ENCODE measurements around the gene ZFHX3.

ZFHX3 gene

DNA sequence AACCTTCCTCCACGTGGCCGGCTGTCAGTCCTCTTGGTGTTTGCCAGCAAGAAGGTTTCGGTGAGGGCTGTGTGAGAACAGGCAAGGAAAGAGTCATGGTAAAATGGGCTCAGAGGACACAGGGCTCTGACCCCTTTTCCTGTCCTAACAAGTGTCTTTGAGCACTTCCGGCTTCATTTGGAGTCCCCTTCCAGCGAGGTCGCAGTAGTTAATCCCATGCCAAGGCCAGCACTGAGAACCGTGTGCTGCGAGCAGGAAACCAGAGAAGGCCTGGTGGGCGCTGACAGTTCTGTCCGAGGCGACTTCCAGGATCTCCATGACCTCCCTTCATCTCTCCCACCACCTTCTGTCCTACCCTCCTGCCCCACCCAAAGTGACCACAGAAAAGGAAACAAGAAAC lies 168.1 kb downstream of the ZFHX3 start:
- H3K4me1 ChIP-seq (ENCODE audit: control insufficient read depth in 1 of 2, insufficient read depth in 2 of 2, low read length in 2 of 2), result peaks cover 14 to 16% of the 10 kb centered on the region in 2 donors
- no peaks in the 10 kb centered on the region for H3K9me3 ChIP-seq (ENCODE audit: control insufficient read depth in 1 of 2, low read length in 2 of 2)
- H3K4me3 ChIP-seq (ENCODE audit: low read depth in 1 of 2, low read length in 2 of 2), result no peak overlapping the region
- H3K27me3 ChIP-seq (ENCODE audit: control insufficient read depth in 1 of 2, insufficient read depth in 2 of 2, low read length in 2 of 2), result no peaks in the 10 kb centered on the region
- H3K9ac ChIP-seq (ENCODE audit: low read depth in 1 of 2, low read length in 2 of 2), result no peak overlapping the region
- no peak overlapping the region for H3K27ac ChIP-seq (ENCODE audit: low read depth, low read length)
- no peaks in the 10 kb centered on the region for H3K36me3 ChIP-seq (ENCODE audit: control insufficient read depth in 1 of 2, insufficient read depth in 2 of 2, low read length in 2 of 2)

- Histone ChIP-seq H3K27ac (ENCODE audit: low read depth, low read length) (no peak overlapping the region), H3K27me3 (ENCODE audit: control insufficient read depth in 1 of 2, insufficient read depth in 2 of 2, low read length in 2 of 2) (no peaks in the 10 kb centered on the region), H3K4me1 (ENCODE audit: control insufficient read depth in 1 of 2, insufficient read depth in 2 of 2, low read length in 2 of 2) (peaks cover 14 to 16% of the 10 kb centered on the region in 2 donors), H3K9ac (ENCODE audit: low read depth in 1 of 2, low read length in 2 of 2) (no peak overlapping the region), H3K4me3 (ENCODE audit: low read depth in 1 of 2, low read length in 2 of 2) (no peak overlapping the region), H3K9me3 (ENCODE audit: control insufficient read depth in 1 of 2, low read length in 2 of 2) (no peaks in the 10 kb centered on the region), H3K36me3 (ENCODE audit: control insufficient read depth in 1 of 2, insufficient read depth in 2 of 2, low read length in 2 of 2) (no peaks in the 10 kb centered on the region)
Observed at GRCh38 chr16:72878301-72879269, 169.3 kb downstream of the ZFHX3 start.

GRCh38 chr16:72877374-72878028 lies 170.4 kb downstream of the ZFHX3 start:
- H3K36me3 ChIP-seq (ENCODE audit: control insufficient read depth in 1 of 2, insufficient read depth in 2 of 2, low read length in 2 of 2), result no peaks in the 10 kb centered on the region

DNA sequence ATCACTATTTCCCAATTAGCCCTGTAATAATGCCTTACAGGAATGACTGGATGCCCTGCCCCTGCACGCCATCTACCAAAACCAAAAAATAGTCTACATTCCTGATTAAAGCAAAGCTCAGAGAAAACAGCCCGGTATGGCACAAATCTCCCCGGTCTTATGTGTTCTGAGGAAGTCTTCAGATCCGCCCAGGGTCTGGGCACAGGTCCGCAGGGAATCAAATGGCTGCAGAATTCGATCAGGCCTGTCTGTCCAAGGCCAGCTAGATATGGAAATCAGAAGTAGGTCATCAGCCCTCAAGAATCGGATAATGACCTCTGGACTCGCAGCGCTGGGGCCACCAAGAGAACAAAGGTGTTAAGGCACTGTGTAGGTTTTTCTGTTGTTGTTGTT lies 171.0 kb downstream of the ZFHX3 start:
- Histone ChIP-seq H3K27me3 (ENCODE audit: control insufficient read depth in 1 of 2, insufficient read depth in 2 of 2, low read length in 2 of 2) (no peaks in the 10 kb centered on the region), H3K9ac (ENCODE audit: low read depth in 1 of 2, low read length in 2 of 2) (no peak overlapping the region), H3K4me1 (ENCODE audit: control insufficient read depth in 1 of 2, insufficient read depth in 2 of 2, low read length in 2 of 2) (peaks cover 14 to 16% of the 10 kb centered on the region in 2 donors), H3K9me3 (ENCODE audit: control insufficient read depth in 1 of 2, low read length in 2 of 2) (no peaks in the 10 kb centered on the region), H3K4me3 (ENCODE audit: low read depth in 1 of 2, low read length in 2 of 2) (no peak overlapping the region), H3K36me3 (ENCODE audit: control insufficient read depth in 1 of 2, insufficient read depth in 2 of 2, low read length in 2 of 2) (no peaks in the 10 kb centered on the region), H3K27ac (ENCODE audit: low read depth, low read length) (no peak overlapping the region)

More at GRCh38 chr16:72877374-72878028, 170.4 kb downstream of the ZFHX3 start:
- Histone ChIP-seq H3K27ac (ENCODE audit: low read depth, low read length) (no peak overlapping the region), H3K4me1 (ENCODE audit: control insufficient read depth in 1 of 2, insufficient read depth in 2 of 2, low read length in 2 of 2) (peaks cover 14 to 16% of the 10 kb centered on the region in 2 donors), H3K9me3 (ENCODE audit: control insufficient read depth in 1 of 2, low read length in 2 of 2) (no peaks in the 10 kb centered on the region), H3K27me3 (ENCODE audit: control insufficient read depth in 1 of 2, insufficient read depth in 2 of 2, low read length in 2 of 2) (no peaks in the 10 kb centered on the region), H3K9ac (ENCODE audit: low read depth in 1 of 2, low read length in 2 of 2) (no peak overlapping the region), H3K4me3 (ENCODE audit: low read depth in 1 of 2, low read length in 2 of 2) (no peak overlapping the region)

DNA sequence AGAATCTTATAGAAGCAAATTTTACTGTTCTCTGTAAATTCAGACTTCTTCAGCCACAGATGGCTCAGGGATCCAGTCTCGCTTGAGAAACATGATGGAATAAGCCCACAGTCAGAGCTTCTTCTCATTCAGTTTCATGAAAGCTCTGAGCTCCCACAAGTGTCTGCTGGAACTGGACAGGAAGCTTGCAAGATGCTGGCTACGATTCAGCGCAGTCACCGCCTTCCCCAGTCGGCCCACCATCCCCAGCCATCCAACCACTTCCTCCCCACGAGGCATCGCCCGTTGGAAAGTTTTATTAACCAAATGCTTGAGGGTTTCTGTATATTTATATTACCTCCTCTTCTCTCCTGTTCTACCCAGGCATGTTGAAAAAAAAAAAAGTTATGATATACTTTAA lies 171.7 kb downstream of the ZFHX3 start:
- H3K9me3 ChIP-seq (ENCODE audit: control insufficient read depth in 1 of 2, low read length in 2 of 2), result no peaks in the 10 kb centered on the region
- no peak overlapping the region for H3K9ac ChIP-seq (ENCODE audit: low read depth in 1 of 2, low read length in 2 of 2)
- no peaks in the 10 kb centered on the region for H3K27me3 ChIP-seq (ENCODE audit: control insufficient read depth in 1 of 2, insufficient read depth in 2 of 2, low read length in 2 of 2)
- H3K4me3 ChIP-seq (ENCODE audit: low read depth in 1 of 2, low read length in 2 of 2), result no peak overlapping the region
- peaks cover 14 to 16% of the 10 kb centered on the region in 2 donors for H3K4me1 ChIP-seq (ENCODE audit: control insufficient read depth in 1 of 2, insufficient read depth in 2 of 2, low read length in 2 of 2)
- no peaks in the 10 kb centered on the region for H3K36me3 ChIP-seq (ENCODE audit: control insufficient read depth in 1 of 2, insufficient read depth in 2 of 2, low read length in 2 of 2)
- no peak overlapping the region for H3K27ac ChIP-seq (ENCODE audit: low read depth, low read length)

GRCh38 chr16:72875291-72876031 lies 172.5 kb downstream of the ZFHX3 start:
- Histone ChIP-seq H3K4me3 (ENCODE audit: low read depth in 1 of 2, low read length in 2 of 2) (no peak overlapping the region), H3K27ac (ENCODE audit: low read depth, low read length) (no peak overlapping the region), H3K4me1 (ENCODE audit: control insufficient read depth in 1 of 2, insufficient read depth in 2 of 2, low read length in 2 of 2) (peaks cover 14 to 16% of the 10 kb centered on the region in 2 donors), H3K36me3 (ENCODE audit: control insufficient read depth in 1 of 2, insufficient read depth in 2 of 2, low read length in 2 of 2) (no peaks in the 10 kb centered on the region), H3K27me3 (ENCODE audit: control insufficient read depth in 1 of 2, insufficient read depth in 2 of 2, low read length in 2 of 2) (no peaks in the 10 kb centered on the region), H3K9me3 (ENCODE audit: control insufficient read depth in 1 of 2, low read length in 2 of 2) (no peaks in the 10 kb centered on the region), H3K9ac (ENCODE audit: low read depth in 1 of 2, low read length in 2 of 2) (no peak overlapping the region)

DNA sequence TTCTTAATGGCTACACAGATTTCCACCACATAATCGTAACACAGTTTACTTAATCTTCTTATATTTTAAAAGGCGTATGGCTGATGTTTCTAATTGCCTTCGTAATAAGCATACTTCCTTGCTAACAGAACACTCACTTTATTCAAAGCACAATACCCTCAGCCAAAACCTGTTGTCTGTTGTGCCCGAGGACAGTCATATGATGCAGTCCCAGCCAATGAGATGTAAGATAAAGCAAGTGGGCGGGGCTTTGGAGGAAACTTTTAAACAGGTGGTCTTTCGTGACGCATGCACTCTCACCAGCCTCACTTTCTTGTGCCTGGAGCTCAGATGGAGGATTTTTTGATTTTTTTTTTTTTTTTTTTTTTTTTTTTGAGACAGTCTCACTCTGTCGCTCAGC lies 174.1 kb downstream of the ZFHX3 start:
- Histone ChIP-seq H3K4me1 (ENCODE audit: control insufficient read depth in 1 of 2, insufficient read depth in 2 of 2, low read length in 2 of 2) (peaks cover 13 to 16% of the 10 kb centered on the region in 2 donors), H3K27ac (ENCODE audit: low read depth, low read length) (no peak overlapping the region), H3K9ac (ENCODE audit: low read depth in 1 of 2, low read length in 2 of 2) (no peak overlapping the region), H3K9me3 (ENCODE audit: control insufficient read depth in 1 of 2, low read length in 2 of 2) (no peaks in the 10 kb centered on the region), H3K36me3 (ENCODE audit: control insufficient read depth in 1 of 2, insufficient read depth in 2 of 2, low read length in 2 of 2) (no peaks in the 10 kb centered on the region), H3K27me3 (ENCODE audit: control insufficient read depth in 1 of 2, insufficient read depth in 2 of 2, low read length in 2 of 2) (no peaks in the 10 kb centered on the region), H3K4me3 (ENCODE audit: low read depth in 1 of 2, low read length in 2 of 2) (no peak overlapping the region)

DNA sequence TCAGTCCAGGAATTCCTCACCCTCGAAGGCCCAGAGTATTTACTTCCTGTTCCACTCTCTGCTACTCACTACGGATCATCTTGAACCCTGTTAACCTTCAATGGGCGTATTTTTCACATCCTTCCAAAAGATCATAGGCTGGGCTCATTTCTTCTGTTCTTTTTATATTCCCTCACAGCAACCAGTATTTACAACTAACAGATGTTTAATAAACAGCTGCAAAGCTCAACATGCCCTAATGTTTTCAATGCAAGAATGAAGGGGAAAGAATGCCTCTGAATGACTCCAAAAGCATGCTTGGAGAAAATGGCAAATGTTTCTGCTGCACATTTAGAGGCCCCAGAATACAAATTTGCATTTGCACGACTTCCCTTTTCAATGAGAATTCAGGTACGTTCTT lies 174.9 kb downstream of the ZFHX3 start:
- Histone ChIP-seq H3K27ac (ENCODE audit: low read depth, low read length) (no peak overlapping the region), H3K36me3 (ENCODE audit: control insufficient read depth in 1 of 2, insufficient read depth in 2 of 2, low read length in 2 of 2) (no peaks in the 10 kb centered on the region), H3K27me3 (ENCODE audit: control insufficient read depth in 1 of 2, insufficient read depth in 2 of 2, low read length in 2 of 2) (no peaks in the 10 kb centered on the region), H3K9me3 (ENCODE audit: control insufficient read depth in 1 of 2, low read length in 2 of 2) (no peaks in the 10 kb centered on the region), H3K4me3 (ENCODE audit: low read depth in 1 of 2, low read length in 2 of 2) (no peak overlapping the region), H3K4me1 (ENCODE audit: control insufficient read depth in 1 of 2, insufficient read depth in 2 of 2, low read length in 2 of 2) (peaks cover 10 to 16% of the 10 kb centered on the region in 2 donors), H3K9ac (ENCODE audit: low read depth in 1 of 2, low read length in 2 of 2) (no peak overlapping the region)

DNA sequence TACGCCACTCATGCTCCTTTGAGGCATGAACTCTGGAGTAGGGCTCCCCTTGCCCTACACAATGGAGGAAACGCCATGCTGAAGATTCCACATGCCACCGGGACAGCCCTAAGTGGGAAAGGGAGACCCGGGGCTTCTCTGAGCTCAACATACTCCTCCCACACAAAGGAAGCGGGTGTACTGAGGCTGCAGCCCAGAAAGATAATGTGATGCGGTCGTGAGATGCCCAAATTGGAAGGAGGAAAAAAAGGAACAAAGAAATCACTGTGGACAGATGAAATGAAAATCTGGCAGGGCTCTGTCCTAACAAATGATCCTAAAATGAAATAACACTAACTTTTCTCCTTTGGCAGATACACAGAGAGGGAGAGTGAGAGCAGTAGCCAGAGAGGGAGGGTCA lies 182.1 kb downstream of the ZFHX3 start:
- no peak overlapping the region for H3K4me3 ChIP-seq (ENCODE audit: low read depth in 1 of 2, low read length in 2 of 2)

DNA sequence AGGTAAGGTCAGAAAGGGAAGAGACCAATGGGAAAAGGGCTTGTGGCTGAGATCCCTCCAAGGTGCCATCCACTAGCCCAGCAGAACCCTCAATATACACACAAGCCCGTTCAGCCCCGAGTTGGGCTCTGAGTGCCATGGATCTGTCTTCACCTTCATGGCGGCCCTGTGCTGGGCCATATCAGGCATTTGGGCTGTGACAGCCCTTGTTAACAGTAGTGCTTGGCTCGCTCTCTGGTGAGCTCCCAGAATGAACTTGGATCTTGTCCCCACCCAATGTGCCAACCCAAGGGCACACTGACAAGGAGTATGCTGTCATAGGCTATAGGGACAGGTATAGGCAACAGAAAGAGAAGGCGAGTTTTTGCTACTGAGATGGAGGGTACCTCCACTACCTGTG lies 182.7 kb downstream of the ZFHX3 start:
- Histone ChIP-seq H3K4me1 (ENCODE audit: control insufficient read depth in 1 of 2, insufficient read depth in 2 of 2, low read length in 2 of 2) (no peaks in the 10 kb centered on the region), H3K4me3 (ENCODE audit: low read depth in 1 of 2, low read length in 2 of 2) (no peak overlapping the region), H3K9ac (ENCODE audit: low read depth in 1 of 2, low read length in 2 of 2) (no peak overlapping the region), H3K36me3 (ENCODE audit: control insufficient read depth in 1 of 2, insufficient read depth in 2 of 2, low read length in 2 of 2) (peaks cover 0 to 5% of the 10 kb centered on the region in 2 donors), H3K9me3 (ENCODE audit: control insufficient read depth in 1 of 2, low read length in 2 of 2) (no peaks in the 10 kb centered on the region), H3K27me3 (ENCODE audit: control insufficient read depth in 1 of 2, insufficient read depth in 2 of 2, low read length in 2 of 2) (no peaks in the 10 kb centered on the region), H3K27ac (ENCODE audit: low read depth, low read length) (no peak overlapping the region)

More for the DNA sequence above, 182.1 kb downstream of the ZFHX3 start:
- H3K36me3 ChIP-seq (ENCODE audit: control insufficient read depth in 1 of 2, insufficient read depth in 2 of 2, low read length in 2 of 2), result peaks cover 0 to 5% of the 10 kb centered on the region in 2 donors
- no peaks in the 10 kb centered on the region for H3K9me3 ChIP-seq (ENCODE audit: control insufficient read depth in 1 of 2, low read length in 2 of 2)
- no peak overlapping the region for H3K27ac ChIP-seq (ENCODE audit: low read depth, low read length)
- H3K4me1 ChIP-seq (ENCODE audit: control insufficient read depth in 1 of 2, insufficient read depth in 2 of 2, low read length in 2 of 2), result no peaks in the 10 kb centered on the region
- no peaks in the 10 kb centered on the region for H3K27me3 ChIP-seq (ENCODE audit: control insufficient read depth in 1 of 2, insufficient read depth in 2 of 2, low read length in 2 of 2)
- H3K9ac ChIP-seq (ENCODE audit: low read depth in 1 of 2, low read length in 2 of 2), result no peak overlapping the region

All from duodenal mucosa (tissue), 2 donors.